RWPE2 (cell line): ENCODE data around the gene ASPDH.

Experiments
- ATAC-seq: fragments of 200-7000 bp; cut with Tn5 transposase; 3 replicates; pipeline ENCODE4 v1.9.1; 2021; ENCODE audit warnings: low read depth
- DNase-seq: peaks from one replicate; pipeline ENCODE4 v3.0.0-alpha.2; 2020; ENCODE audit warnings: low spot score
- H3K27ac ChIP-seq: fragments of 450-650 bp; 2 replicates; pipeline ENCODE4 v1.5.1; 2017; ENCODE audit warnings: mild to moderate bottlenecking; ENCODE audit not compliant: poor library complexity, severe bottlenecking
- H3K27me3 ChIP-seq: fragments of 250-450 bp; sonication (Bioruptor Pico); 2 replicates; pipeline ENCODE4 v1.5.1; 2021; ENCODE audit warnings: mild to moderate bottlenecking, moderate library complexity; ENCODE audit not compliant: insufficient read depth, poor library complexity, severe bottlenecking
- H3K36me3 ChIP-seq: fragments of 250-450 bp; sonication (Bioruptor Pico); 2 replicates; pipeline ENCODE4 v1.5.1; 2020; ENCODE audit warnings: low read depth, mild to moderate bottlenecking, moderate library complexity
- H3K4me1 ChIP-seq: fragments of 250-450 bp; sonication (Bioruptor Pico); 2 replicates; pipeline ENCODE4 v1.5.1; 2021; ENCODE audit warnings: mild to moderate bottlenecking, moderate library complexity; ENCODE audit not compliant: insufficient read depth, poor library complexity, severe bottlenecking
- H3K4me3 ChIP-seq: fragments of 250-450 bp; sonication (Bioruptor Pico); 2 replicates; pipeline ENCODE4 v1.5.1; 2021; ENCODE audit warnings: mild to moderate bottlenecking, moderate library complexity; ENCODE audit not compliant: severe bottlenecking
- H3K9me3 ChIP-seq: fragments of 250-450 bp; sonication (Bioruptor Pico); 2 replicates; pipeline ENCODE4 v1.5.1; 2021; ENCODE audit warnings: mild to moderate bottlenecking, moderate library complexity; ENCODE audit not compliant: severe bottlenecking
- TF ChIP-seq, protein P1 (sequence below): fragments of 450-650 bp; IDR thresholded peaks from one replicate; pipeline ENCODE4 v1.5.1; 2017; ENCODE audit warnings: mild to moderate bottlenecking, moderate library complexity; ENCODE audit not compliant: poor library complexity, severe bottlenecking

ASPDH gene

DNA sequence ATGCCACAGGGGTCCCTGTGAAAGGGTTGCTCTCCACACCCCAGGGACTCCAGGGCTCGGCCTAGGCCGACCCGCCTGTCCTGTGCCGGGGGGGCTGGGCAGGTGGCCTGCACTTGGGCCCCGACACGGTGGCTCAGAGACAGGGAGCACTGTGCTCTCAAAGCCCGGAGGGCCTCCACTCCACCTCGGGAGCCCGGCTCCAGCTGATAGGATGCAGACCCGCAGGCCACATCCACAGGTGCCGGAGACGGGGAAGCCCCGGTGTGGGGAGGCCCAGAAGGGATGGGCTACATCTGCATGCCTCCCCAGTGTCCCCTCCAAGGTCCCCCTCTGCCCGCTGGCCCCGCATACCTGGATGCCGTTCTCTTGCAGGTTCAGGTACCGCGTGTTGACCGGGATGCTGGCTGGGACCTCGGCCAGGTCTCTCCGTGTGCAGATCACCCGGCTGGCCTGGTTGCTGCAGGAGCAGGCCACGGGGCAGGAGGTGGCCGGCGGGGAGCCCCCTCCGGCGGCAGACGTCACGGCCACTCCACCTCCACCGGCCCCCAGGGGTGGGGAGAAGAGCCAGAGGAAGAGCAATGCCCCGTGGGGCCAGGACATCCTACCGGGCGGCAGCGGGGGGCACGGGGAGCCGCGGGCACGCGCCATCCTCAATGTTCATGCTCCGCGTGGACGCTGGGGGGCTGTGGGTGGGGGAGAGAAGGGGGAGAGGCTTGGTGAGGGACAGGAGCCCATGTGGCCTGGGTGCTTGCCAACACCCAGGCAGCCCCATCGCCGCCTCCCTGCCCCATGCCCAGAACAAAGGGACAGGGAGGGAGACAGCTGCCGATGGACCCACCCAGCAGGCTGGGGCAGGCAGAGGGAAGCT, 34.7 kb upstream of the ASPDH start:
- TF ChIP-seq, protein P1, sequence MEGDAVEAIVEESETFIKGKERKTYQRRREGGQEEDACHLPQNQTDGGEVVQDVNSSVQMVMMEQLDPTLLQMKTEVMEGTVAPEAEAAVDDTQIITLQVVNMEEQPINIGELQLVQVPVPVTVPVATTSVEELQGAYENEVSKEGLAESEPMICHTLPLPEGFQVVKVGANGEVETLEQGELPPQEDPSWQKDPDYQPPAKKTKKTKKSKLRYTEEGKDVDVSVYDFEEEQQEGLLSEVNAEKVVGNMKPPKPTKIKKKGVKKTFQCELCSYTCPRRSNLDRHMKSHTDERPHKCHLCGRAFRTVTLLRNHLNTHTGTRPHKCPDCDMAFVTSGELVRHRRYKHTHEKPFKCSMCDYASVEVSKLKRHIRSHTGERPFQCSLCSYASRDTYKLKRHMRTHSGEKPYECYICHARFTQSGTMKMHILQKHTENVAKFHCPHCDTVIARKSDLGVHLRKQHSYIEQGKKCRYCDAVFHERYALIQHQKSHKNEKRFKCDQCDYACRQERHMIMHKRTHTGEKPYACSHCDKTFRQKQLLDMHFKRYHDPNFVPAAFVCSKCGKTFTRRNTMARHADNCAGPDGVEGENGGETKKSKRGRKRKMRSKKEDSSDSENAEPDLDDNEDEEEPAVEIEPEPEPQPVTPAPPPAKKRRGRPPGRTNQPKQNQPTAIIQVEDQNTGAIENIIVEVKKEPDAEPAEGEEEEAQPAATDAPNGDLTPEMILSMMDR = no peak
- Histone ChIP-seq H3K9me3 (no peaks in the 10 kb centered on the region), H3K27ac (no peak overlapping the region), H3K4me3 (no peak overlapping the region), H3K4me1 (no peaks in the 10 kb centered on the region), H3K36me3 (no peaks in the 10 kb centered on the region), H3K27me3 (peaks cover 59% of the 10 kb centered on the region)
- no peak for DNase-seq
- no peak for ATAC-seq

DNA sequence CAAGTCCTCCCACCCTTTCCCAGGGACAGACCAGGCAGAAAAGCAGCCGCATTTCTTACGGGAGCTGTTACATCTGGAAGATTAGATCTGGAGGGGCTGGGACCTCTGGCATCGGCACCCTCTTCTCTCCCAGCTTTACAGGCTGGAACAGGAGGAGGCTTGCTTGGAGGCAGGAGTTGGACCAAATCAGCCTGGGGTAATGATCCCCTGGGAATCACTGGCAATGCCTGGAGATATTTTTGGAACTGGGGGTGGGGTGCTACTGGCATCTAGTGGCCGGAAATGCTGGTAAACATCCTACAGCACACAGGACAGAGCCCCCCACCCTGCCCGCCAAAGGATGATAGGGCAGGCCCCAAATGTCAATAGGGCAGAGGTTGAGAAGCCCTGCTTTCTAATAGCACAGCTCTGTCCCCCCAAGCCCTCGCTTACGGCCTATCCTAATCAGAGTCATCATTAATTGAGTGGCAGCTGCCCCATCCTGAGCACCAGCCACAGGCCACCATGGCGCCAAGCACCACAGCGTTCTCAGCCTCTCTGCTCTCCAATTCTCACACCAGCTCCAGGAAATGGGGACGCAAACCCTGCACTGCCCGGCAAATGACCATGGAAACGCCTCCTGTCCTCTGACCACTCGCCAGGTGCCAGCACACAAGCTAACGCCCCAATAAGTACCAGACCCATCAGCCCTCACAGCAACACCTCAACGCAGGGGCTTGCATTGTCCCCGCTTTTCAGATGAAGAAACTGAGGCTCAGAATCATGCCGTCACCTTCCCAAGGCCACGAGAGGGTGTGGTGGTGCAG, 33.9 kb upstream of the ASPDH start:
- TF ChIP-seq, protein P1 = no peak
- H3K27me3 ChIP-seq = peaks cover 59% of the 10 kb centered on the region
- no peaks in the 10 kb centered on the region for H3K9me3 ChIP-seq
- no peak overlapping the region for H3K27ac ChIP-seq
- H3K4me1 ChIP-seq = no peaks in the 10 kb centered on the region
- no peak for ATAC-seq
- H3K4me3 ChIP-seq = no peak overlapping the region
- H3K36me3 ChIP-seq = no peaks in the 10 kb centered on the region
- no peak for DNase-seq

DNA sequence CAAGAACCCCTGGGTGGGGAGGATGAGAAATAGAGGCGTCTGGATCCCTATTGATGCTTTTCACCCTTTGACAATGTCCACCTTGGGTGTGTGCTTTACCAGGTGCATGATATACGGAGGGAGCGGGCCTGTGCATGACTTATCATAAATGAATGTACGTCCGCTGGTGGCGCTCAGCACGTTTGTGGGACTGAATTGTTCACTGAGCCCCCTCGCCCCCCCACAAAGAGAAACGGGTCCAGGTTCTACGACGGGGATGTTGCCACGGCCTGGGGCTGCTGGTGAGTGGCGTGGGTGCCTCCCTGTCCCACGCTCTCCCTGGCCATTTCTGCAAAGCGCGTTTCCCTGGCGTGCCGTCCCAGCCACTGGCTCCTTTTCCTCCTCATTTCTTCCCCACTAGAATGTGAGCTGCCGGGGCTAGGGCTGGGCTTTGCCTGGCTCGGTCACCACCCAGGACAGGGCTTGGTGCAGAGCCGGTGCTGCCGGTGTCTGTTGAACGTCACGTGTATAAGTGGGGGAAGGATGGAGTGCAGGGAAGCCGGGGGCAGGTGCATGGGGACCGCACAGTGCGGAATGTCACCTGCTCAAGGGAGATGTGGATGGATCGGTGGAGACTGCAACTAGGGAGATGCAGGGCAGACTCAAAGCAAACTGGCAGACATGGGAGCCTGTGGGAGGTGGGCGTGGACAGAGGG, 33.0 kb upstream of the ASPDH start:
- H3K27me3 ChIP-seq = peaks cover 53% of the 10 kb centered on the region

DNA sequence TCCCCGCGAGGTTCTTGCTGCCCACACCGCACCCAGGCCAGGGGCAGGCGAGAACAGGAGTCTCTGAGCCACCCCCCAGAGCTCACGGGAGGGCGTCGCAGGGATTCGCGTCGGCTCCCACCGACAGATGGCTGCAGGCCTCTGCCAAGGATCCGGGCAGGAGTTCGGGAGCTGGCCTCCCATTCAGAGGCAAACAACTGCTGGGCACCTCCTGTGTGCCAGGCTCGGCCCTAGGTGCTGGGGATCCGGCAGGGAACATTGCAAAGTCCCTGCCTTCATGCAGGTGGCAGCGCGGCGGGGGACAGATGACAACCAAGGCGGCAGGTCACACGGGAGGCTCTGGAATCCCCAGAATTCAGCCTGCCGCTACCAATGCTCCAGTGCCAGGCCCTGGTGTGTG, 29.2 kb upstream of the ASPDH start:
- TF ChIP-seq, protein P1 = no peak
- DNase-seq (no peak), ATAC-seq (no peak)
- H3K27ac ChIP-seq = no peak overlapping the region
- H3K9me3 ChIP-seq = no peaks in the 10 kb centered on the region
- H3K4me1 ChIP-seq = no peaks in the 10 kb centered on the region
- no peak overlapping the region for H3K4me3 ChIP-seq
- H3K36me3 ChIP-seq = no peaks in the 10 kb centered on the region
- peaks cover 17% of the 10 kb centered on the region for H3K27me3 ChIP-seq

More for the DNA sequence above, 33.0 kb upstream of the ASPDH start:
- DNase-seq (no peak), ATAC-seq (0 out of 3 replicates have a peak, but pooled peaks have one; percentile 33)
- no peaks in the 10 kb centered on the region for H3K4me1 ChIP-seq
- no peaks in the 10 kb centered on the region for H3K36me3 ChIP-seq
- H3K4me3 ChIP-seq = no peak overlapping the region
- no peaks in the 10 kb centered on the region for H3K9me3 ChIP-seq
- no peak overlapping the region for H3K27ac ChIP-seq
- TF ChIP-seq, protein P1 = no peak
